GM21529 (cell line): ENCODE results near the gene NOS3.
A peak's percentile ranks its signal among the peaks of the same experiment; 100 is the strongest.

Experiments used
- ATAC-seq: cut with Tn5 transposase; IDR thresholded peaks from one replicate; pipeline ENCODE4 v1.9.1; 2021; ENCODE audit not compliant: unreplicated experiment

The NOS3 gene

DNA sequence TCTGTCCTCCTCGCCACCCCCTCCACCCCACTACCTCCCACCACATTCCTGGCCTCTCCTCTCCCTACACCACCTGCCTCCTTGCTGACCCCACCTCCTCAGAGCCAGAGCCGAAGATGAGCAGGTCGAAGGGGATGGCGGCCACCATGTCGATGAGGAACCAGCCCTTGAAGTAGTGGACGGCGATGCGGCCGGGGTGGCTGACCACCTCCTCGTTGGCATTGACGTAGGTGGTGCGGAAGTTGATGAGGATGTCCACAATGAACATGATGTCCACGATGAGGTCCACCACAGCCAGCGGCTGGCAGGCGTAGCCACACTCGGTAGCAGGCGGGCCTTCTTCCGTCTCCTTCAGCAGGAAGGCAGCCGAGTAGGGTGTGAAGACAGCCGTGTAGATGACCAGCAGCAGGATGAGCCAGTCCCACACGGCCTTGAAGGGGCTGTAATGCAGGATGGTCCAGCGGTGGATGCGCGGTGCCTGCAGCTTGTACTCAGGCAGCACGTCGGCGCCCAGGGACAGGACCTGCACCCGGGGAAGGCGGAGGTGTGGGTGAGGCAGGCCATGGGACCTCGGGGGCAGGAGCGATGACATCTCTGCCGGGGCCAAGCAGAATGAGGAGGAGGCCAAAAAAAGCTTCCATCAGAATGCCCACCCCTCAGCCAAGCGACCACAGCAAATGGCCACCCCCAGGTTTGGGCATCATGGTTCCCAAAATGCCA is 38.3 kb upstream of the NOS3 start:
- no peak for ATAC-seq

GRCh38 chr7:150953061-150953997 is 37.5 kb upstream of the NOS3 start:
- ATAC-seq = no peak

- no peak for ATAC-seq
Observed at GRCh38 chr7:150954201-150954985, 36.4 kb upstream of the NOS3 start.

DNA sequence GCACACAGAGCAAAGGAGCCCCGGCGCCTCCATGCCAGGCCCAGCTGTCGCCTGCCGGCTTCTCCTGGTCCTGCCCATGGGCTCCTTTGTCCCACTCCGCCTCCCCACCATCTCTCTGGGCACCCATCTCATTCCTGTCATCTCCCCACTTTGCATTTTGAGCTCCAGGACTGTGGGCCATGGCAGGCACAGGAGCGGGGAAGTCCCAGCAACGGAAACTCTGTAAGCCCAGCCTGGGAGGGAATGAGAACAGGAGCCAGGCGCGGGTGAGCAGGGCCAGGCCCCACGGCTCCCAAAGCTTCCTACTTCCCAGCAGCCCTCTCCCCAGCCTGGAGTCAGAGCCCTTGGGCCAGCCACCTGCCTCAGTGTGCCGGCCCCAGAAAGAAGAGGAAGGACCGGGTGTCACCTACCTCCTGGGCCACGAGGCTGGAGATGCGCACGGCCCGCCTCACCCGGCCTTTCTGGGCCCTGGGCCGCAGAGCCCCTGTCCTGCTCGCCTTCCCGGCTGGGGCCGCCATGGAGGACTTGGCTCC is 35.8 kb upstream of the NOS3 start:
- ATAC-seq = no peak

GRCh38 chr7:150955519-150956394 is 35.1 kb upstream of the NOS3 start:
- ATAC-seq = no peak

DNA sequence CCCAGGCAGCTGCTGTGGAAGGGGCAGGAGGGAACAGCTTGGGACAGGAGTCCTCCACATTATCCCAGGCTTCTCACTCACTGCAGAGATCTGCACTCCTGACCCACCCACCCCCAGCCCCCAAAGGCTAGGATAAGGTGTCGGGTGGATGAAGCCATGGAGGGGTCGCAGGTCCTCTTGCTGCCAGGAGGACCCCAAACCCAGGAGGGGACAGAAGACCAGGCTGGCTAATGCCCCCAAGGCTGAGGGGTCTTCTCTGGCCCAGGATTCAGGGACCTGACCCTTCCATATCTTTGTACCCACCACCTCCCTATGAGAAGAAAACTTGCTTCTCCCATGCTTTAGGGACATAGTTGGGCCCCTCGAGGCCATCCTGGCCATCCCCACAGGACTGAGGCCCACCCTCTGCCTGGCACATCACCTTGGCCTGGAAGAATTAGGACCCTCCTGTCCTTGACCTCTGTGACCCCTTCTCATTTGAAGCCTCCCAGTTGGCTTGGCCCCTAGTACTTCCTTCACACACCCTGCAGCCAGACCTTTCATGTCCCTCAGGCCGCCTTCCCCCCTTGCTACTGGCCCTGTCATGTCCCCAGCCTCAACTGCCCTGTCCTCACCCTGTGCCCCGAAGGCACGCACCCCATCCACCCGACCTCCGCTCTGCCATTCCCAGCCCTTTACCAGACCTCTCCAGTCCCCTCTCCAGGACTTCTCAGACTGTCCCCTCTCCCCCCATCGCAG is 34.3 kb upstream of the NOS3 start:
- no peak for ATAC-seq

GRCh38 chr7:150957133-150958020 is 33.4 kb upstream of the NOS3 start:
- no peak for ATAC-seq

GRCh38 chr7:150958062-150958552 is 32.7 kb upstream of the NOS3 start:
- ATAC-seq = no peak

DNA sequence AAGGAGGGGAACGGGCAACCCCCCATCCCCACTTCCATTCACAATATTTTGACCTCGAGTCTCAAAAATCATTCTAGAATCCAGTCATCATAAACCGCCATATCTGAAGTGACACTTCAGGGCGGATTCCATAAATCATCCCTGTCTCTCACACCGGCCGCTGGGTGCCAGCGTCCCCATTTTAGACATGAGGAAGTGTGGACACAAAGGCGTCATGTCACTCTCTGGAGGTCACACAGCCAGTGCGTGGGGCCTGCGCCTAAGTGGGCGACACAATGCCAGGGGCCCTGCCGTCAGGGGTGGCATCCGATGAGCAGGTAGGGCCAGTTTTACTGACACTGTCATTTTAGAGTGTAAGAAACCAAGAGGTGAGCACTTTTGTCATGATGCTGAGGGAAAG is 32.2 kb upstream of the NOS3 start:
- ATAC-seq = no peak

DNA sequence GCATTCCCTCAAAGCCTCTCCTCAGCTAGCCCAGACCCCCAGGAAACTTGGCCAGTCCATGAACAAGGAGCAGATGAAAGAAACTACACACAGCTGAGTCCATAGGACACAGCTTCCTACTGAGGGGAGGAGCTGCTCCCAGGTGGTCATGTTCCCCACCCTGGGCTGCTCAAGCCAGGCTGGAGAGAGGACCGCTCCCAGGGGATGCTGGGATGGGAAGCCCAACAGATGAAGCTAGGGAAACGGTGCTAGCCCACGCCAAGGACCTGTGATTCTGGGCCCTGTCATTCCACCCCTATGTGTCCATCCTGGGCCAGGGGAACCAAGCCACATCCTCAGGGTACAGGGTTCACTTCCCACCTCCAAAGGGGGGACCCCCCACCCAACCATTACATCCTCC is 31.7 kb upstream of the NOS3 start:
- no peak for ATAC-seq

DNA sequence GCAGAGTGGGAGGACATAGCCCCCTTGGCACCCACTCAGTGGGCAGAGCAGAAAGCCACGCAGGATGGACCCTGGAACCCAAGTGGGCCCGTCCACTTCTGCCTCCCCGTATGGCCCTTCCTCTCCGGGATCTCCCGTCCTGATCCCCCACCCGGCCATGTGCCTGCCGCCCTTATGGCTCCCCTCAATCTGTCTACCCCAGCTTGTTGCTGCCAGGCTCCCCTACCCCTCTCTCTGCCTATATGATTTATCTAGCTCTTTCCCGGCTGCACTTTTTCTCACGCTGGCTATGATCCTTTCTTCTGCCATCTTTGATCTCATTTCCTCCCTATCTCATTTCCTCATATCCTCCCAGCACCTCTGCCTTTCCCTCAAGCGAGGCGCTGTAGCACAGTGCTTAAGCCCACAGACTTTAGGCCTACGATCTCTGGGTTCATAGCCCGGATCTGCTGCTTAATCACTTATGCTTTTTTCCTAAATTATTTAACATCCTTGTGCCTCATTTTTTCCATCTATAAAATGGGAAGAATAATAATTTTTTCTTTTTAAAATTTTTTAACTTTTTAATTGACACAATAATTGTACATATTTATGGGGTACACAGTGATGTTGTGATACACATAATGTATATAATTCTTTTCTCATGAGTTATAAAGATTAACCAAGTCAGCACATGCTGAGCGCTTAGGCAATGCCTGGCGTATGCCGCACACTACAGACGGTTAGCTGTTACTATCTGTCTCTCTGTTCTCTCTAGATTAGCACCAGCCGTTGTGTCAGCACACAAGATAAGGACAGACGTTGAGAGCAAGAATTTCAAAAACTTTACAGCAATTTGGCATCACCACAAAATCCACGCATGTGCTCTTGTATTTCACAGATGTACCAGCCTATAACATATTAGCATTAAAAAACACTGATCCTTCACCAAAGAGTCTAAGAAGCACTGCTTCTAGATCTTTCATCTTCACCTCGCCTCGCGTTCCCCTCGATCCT is 30.8 kb upstream of the NOS3 start:
- ATAC-seq = no peak

- ATAC-seq = no peak
Observed at GRCh38 chr7:150961510-150962289, 29.1 kb upstream of the NOS3 start.

- ATAC-seq = no peak
Observed at GRCh38 chr7:150962290-150962552, 28.6 kb upstream of the NOS3 start.

DNA sequence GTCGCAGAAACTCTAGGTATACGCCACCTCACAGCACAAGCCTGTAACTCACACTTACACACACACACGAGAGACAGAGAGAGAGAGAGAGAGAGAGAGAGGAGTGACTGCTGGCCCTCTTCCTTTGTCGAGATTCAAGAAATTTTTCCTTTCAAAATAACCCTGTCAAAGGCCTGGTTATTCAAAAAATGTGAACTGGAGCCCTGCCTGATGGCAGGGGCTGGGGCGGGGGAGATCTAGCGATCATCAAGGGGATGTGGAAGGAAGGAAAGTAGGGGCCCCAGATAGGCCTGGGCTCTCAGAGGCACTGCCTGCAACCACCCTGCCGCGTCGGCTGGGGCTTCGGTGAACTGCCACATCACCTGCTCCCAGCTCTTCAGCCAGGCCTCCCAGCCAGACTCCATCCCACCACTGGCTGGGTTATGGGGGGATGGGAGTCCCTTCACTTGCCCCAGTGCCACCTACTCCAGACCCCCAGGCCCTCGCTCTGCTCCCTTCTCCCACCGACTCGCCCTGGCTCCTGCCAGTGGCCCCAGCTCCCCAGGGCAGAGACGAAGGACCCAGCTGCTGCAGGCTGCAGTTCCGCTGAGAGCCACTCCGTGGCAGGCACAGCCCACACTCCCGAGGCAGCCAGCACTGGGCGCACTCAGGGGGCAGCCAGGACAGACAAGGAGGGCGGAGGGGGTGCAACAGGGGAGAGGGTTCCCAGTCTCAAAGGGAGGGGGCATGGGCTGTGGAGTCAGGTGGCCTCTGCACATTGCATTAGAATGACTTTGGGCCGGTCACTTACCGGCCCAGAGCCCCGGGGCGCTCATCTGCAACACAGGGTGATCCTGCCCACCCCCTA is 28.0 kb upstream of the NOS3 start:
- ATAC-seq = peak; percentile 95

DNA sequence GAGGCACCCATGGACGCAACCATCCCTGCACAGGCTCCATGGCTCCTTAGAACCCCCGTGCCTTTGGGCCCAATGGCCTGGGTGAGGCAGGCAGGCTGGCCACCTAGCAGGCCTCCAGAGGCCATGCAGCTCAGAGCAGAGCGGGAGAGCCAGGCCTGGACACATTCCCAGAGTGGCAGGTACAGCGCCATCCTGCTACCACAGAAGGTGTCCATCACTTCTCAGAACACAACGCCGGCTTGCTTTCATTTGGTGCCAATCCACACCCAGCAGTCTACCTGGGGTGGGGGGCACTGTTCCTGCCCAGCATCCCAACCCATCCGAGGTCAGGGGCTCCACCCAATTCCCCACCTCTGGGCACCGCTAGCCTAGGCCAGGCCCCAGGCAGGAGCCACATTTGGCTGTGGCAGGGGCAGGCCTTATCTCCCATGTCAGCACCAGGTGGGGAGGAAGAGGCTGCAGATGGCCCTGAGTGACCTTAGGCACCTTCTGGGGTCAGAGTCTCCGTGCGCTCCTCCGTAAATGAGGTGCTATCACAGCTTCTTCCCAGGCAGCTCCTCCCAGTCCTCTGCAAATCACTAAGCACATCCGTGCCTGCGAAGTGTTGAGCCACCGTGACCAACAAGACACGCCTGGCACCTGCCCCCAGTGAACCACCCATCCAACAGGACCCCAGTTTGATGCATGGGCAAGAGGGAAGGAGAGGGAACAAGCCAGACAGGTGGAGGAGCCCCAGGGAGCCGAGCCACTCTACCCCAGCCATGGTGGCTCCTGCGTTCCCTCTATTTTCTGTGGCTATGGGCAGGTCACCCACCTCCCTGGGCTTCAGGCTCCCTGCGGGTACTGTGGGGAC is 26.9 kb upstream of the NOS3 start:
- no peak for ATAC-seq
